GM21529 (cell line): Measurements from ENCODE around the gene RERG.

Source experiments
- ATAC-seq: cut with Tn5 transposase; IDR thresholded peaks from one replicate; pipeline ENCODE4 v1.9.1; 2021; ENCODE audit not compliant: unreplicated experiment

The RERG gene

GRCh38 chr12:15220451-15220850 is 766 bp downstream of the RERG start:
- ATAC-seq: no peak

- no peak for ATAC-seq
Measured at GRCh38 chr12:15218794-15219193, 2.4 kb downstream of the RERG start.

GRCh38 chr12:15216036-15216889 is 5.0 kb downstream of the RERG start:
- ATAC-seq: no peak

GRCh38 chr12:15214851-15215601 is 6.2 kb downstream of the RERG start:
- no peak for ATAC-seq

- ATAC-seq: no peak
Measured at GRCh38 chr12:15212930-15213329, 8.3 kb downstream of the RERG start.

- no peak for ATAC-seq
Measured at GRCh38 chr12:15209782-15210181, 11.4 kb downstream of the RERG start.

- ATAC-seq: no peak
Measured at GRCh38 chr12:15208871-15209656, 12.2 kb downstream of the RERG start.

GRCh38 chr12:15208140-15208539 is 13.1 kb downstream of the RERG start:
- ATAC-seq: no peak

GRCh38 chr12:15206831-15207389 is 14.3 kb downstream of the RERG start:
- no peak for ATAC-seq

- ATAC-seq: no peak
Measured at GRCh38 chr12:15206338-15206737, 14.9 kb downstream of the RERG start.

- ATAC-seq: no peak
Measured at GRCh38 chr12:15205341-15206010, 15.7 kb downstream of the RERG start.

- ATAC-seq: no peak
Measured at GRCh38 chr12:15201456-15201855, 19.8 kb downstream of the RERG start.

GRCh38 chr12:15201056-15201455 is 20.2 kb downstream of the RERG start:
- ATAC-seq: no peak

GRCh38 chr12:15200641-15201040 is 20.6 kb downstream of the RERG start:
- ATAC-seq: no peak

GRCh38 chr12:15199930-15200329 is 21.3 kb downstream of the RERG start:
- ATAC-seq: no peak

- no peak for ATAC-seq
Measured at GRCh38 chr12:15196678-15197505, 24.3 kb downstream of the RERG start.

GRCh38 chr12:15196221-15196620 is 25.0 kb downstream of the RERG start:
- no peak for ATAC-seq

- no peak for ATAC-seq
Measured at GRCh38 chr12:15194456-15195368, 26.5 kb downstream of the RERG start.

- no peak for ATAC-seq
Measured at GRCh38 chr12:15193946-15194345, 27.3 kb downstream of the RERG start.
